AG04449 (cell line): Measurements from ENCODE around the gene SND1.

Source experiments
- CTCF ChIA-PET: fragments of 350-600 bp; formaldehyde crosslinking; extraction: SDS; loops from one replicate; lab custom pipeline; 2021; ENCODE audit warnings: antibody characterized with exemption; lab: Yijun Ruan, JAX
- POLR2A ChIA-PET: fragments of 400-600, 350-600 bp; formaldehyde crosslinking; extraction: SDS; loops from one replicate; lab custom pipeline; 2020; ENCODE audit warnings: antibody characterized with exemption, inconsistent platforms; lab: Yijun Ruan, JAX
- DNase-seq: peaks from one replicate; pipeline ENCODE4 v3.0.0-alpha.2; 2010; ENCODE audit warnings: low read depth, low spot score
- H3K4me3 ChIP-seq: 2 replicates; pipeline ENCODE4 v1.5.1; 2011; ENCODE audit warnings: low read depth, mild to moderate bottlenecking, control low read depth, low read length
- TF ChIP-seq, protein P1 (sequence below): IDR thresholded peaks from one replicate; pipeline ENCODE4 v1.5.1; 2011; ENCODE audit warnings: mild to moderate bottlenecking, moderate library complexity, low read length, control low read depth, inconsistent platforms; ENCODE audit not compliant: insufficient read depth; ENCODE audit errors: missing control alignments

The SND1 gene

DNA sequence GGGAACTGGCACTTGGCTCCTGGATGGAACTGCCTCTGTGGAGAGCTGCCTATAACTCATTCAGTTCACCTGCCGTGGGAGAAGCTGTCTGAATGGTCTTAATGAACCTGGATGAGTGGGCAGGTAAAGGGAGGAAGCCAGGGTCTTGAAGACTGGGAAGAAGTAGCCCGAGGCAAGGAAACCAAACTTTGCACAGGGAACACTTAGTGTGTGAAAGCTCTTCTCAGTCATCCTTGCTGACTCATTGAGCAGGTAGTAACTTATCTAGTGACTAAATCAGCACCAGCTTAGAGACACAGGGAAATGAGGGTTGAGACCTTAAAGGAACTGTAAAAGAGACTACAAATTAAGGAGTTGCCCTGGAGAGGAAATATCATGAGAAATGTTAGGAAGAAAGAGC lies 369.4 kb downstream of the SND1 start:
- DNase-seq: no peak
- H3K4me3 ChIP-seq: no peak overlapping the region
- TF ChIP-seq, protein P1, sequence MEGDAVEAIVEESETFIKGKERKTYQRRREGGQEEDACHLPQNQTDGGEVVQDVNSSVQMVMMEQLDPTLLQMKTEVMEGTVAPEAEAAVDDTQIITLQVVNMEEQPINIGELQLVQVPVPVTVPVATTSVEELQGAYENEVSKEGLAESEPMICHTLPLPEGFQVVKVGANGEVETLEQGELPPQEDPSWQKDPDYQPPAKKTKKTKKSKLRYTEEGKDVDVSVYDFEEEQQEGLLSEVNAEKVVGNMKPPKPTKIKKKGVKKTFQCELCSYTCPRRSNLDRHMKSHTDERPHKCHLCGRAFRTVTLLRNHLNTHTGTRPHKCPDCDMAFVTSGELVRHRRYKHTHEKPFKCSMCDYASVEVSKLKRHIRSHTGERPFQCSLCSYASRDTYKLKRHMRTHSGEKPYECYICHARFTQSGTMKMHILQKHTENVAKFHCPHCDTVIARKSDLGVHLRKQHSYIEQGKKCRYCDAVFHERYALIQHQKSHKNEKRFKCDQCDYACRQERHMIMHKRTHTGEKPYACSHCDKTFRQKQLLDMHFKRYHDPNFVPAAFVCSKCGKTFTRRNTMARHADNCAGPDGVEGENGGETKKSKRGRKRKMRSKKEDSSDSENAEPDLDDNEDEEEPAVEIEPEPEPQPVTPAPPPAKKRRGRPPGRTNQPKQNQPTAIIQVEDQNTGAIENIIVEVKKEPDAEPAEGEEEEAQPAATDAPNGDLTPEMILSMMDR: no peak
- ChIA-PET CTCF (interaction anchor here (1.3 to 3.5 kb wide), 3 partner anchors 13 to 313 kb away, joined by 4 to 14 read pairs (median 6); no protein-coding TSS in a partner anchor), POLR2A (no interaction called here)

DNA sequence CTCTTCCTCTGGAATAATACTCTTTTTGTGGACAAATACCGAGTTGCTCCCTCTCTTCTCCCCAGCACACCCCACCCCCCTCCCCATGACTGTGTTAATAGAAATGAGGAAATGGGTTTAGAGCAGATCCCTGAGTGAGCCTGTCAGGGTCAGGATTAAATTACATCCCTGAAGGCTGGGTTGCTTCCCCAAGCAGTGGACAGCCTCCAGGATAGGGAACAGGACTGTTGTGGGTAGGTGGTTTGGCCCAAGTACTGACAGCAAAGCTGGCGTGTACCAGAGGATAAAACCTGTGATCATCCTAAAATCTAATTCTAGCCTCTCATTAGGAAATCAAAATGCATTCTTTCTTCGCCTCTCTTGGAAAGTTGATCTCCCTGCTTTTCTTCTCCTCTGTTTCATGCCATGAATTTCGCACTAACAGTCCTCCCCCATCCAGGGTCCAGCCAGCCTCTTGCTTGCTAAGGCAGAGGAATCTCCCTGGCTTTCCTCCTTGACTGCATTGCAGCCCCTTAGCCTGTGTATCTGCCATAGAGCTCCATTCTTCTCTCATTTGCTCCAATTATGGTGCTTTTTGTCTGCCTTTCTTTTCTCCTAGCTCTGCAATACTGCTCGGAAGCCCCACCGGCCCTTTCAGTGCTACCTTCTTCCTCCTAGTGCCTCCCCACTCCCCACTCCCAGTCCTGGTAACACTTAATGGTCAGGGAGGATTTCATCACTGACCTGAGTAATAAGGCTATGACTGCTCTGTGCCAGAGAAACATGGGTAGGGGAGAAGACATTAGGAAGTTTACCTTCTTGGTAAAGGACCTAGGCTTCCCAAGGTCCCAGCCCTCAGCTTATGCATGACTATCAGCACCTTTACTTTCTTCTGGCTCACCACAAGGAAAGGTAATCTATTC lies 370.9 kb downstream of the SND1 start:
- DNase-seq: peak; percentile 38
- POLR2A ChIA-PET: no interaction called here
- TF ChIP-seq, protein P1: no peak
- no peak overlapping the region for H3K4me3 ChIP-seq
- CTCF ChIA-PET: interaction anchor here (0.7 to 1.4 kb wide), 5 partner anchors 10 to 315 kb away, joined by 3 read pairs; no protein-coding TSS in a partner anchor

DNA sequence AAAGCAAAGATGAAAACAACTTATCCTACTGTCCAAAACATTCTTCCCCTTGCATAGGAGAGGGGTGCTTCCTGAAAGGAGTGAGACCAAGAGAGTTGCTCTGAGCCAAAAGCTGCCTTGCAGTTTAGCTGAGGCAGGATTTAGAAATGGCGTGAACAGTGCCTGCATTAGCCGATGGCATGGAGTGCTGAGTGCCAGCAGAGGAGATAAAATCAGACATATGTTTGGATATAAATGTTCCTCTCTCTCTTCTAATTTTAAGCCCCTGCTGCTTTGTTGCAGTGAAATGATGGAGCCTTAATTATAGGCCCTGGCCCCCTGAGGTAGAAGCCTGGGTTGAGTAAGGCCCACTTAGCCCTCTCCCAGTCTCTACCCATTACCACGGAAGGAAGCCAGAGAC lies 372.2 kb downstream of the SND1 start:
- TF ChIP-seq, protein P1: no peak
- no peak overlapping the region for H3K4me3 ChIP-seq
- ChIA-PET POLR2A (no interaction called here), CTCF (interaction anchor here (1.3 to 4.1 kb wide), 4 partner anchors 9 to 316 kb away, joined by 3 to 22 read pairs (median 4); no protein-coding TSS in a partner anchor)
- no peak for DNase-seq

DNA sequence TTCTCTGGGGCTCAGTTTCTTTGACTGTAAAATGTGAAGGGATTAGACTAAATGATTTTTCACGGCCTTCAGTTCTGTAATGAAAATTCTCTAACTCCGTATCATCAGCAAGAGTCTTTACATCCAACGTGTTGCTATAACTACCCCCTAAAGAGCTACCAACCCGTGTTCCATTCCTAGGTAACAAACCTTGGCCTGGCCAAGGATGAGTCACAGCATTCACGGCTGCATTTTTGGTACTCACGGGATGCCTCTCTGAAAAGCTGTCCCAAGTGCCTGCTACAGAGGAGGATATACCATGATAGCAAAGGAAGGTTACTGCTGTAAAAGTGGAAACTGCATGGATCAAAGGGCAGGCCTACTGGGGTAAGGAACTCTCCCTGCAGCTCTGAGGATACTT lies 373.4 kb downstream of the SND1 start:
- TF ChIP-seq, protein P1: no peak

DNA sequence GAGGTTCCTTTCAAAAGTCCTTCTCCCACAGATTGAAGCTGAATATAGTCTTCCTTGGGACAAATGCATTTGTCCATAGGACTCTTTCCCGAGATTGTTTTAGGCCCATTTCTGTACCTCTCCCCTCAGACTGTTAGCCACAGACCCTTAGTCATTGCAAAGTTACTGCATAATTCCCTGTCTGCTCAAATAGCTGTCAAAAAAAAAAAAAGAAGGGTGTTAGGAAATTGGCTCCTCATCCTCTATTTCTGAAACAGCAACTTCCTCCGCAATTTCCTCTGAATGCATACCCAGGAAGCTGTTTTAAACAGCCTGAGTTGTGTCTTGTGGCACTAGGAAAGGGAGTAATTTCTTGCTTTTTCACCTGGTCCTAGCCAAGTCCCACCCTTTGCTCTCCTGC lies 373.8 kb downstream of the SND1 start:
- DNase-seq: no peak
- H3K4me3 ChIP-seq: no peak overlapping the region
- ChIA-PET POLR2A (interaction anchor here (1.0 kb wide), 1 partner anchor 80 kb away, joined by 4 read pairs; no protein-coding TSS in a partner anchor), CTCF (interaction anchor here (0.5 to 4.1 kb wide), 6 partner anchors 9 to 317 kb away, joined by 3 to 22 read pairs (median 6); no protein-coding TSS in a partner anchor)
- TF ChIP-seq, protein P1: no peak

More for the DNA sequence above, 373.4 kb downstream of the SND1 start:
- CTCF ChIA-PET: interaction anchor here (0.5 to 4.1 kb wide), 6 partner anchors 9 to 317 kb away, joined by 3 to 22 read pairs (median 6); no protein-coding TSS in a partner anchor
- no peak for DNase-seq
- H3K4me3 ChIP-seq: no peak overlapping the region
- POLR2A ChIA-PET: interaction anchor here (1.0 kb wide), 1 partner anchor 79 kb away, joined by 4 read pairs; no protein-coding TSS in a partner anchor

DNA sequence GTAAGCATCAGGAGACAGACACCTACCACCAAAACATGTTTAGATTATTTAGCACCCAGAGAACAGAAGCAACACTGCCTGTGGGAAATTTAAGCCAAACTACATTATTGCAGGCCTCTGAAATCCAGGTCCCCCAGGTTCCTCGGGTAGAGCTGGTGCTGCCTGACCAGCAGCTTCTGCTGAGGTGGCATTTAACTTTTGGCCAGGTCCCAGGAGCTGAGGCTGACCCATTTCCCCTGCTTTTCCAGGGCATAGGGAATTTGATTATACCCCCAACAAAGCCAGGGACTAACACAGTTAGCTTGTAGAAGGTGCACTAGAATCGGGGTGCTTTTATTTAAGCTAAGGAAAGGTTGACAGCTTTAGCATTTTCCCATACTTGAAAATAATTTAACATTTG lies 374.6 kb downstream of the SND1 start:
- no peak for DNase-seq
- H3K4me3 ChIP-seq: no peak overlapping the region
- ChIA-PET POLR2A (no interaction called here), CTCF (interaction anchor here (1.3 to 4.1 kb wide), 4 partner anchors 10 to 318 kb away, joined by 3 to 22 read pairs (median 10); no protein-coding TSS in a partner anchor)
- TF ChIP-seq, protein P1: no peak
